Measurements from ENCODE around the gene TNFAIP8. TPM values are rescaled to one million over a fixed set of nuclear protein-coding genes. Genes with fewer than 3 reads are reported as not detected.

The TNFAIP8 gene
- total and polyA plus RNA-seq, 10 of the 15 experiments (the other 5 are each of a cell fraction or from before 2014, with no cell fraction given) = 124 to 324 (median 177) TPM

DNA sequence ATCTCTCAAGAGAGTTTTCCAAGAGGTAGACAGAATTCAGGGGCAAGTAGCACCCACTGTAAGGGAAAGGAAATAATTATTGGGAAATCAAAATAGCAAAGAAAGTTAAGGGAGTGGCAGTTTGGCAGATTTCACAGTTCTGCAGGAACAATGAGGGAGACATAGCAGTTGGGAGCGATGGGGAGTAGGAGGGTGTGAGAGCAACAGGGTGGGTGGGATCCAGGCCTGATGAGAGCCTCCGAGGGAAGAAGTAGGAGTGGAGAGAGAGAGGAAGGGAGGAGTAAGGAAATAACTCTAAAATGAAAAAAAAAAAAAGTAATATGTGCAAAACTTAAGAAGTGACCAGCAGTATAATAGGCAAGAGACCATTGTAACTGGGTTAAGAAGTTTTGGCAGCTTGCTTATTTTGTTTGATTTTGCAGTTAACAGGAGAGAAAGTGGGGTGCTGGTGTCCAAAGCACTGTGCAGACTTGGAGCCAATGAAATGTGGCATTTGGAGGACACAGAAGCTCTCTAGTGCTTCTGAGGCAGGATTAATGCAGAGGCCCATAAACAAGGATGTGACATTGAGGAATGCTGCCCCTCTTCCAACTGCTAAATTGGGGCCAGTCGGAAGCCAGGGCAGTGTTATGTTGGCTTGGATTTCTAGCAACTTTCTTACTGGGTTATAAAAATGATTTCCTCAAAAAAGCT lies 10.2 kb downstream of the TNFAIP8 start:
- H3K4me2 ChIP-seq (ENCODE audit: control insufficient read depth, insufficient read depth) = peak overlapping the region; percentile 75
- RAD21 ChIA-PET (ENCODE audit: unreplicated experiment) = interaction anchor here (0.7 to 17.9 kb wide), 15 partner anchors 8 to 96 kb away, joined by 3 to 501 read pairs (median 5); partner anchors contain the start of gene TNFAIP8
- peak overlapping the region; percentile 95 for H3K27ac ChIP-seq (ENCODE audit: control insufficient read depth, insufficient read depth)
- DNase-seq (ENCODE audit: low read depth, low spot score) (no peak), ATAC-seq (no peak), FAIRE-seq (no peak)
- H3K4me3 ChIP-seq = peak overlapping the region; percentile 53
- POLR2A ChIA-PET = interaction anchor here (0.9 to 20.5 kb wide), 12 partner anchors 8 to 290 kb away, joined by 3 to 657 read pairs (median 4); partner anchors contain the start of gene TNFAIP8
- H3K36me3 ChIP-seq (ENCODE audit: control insufficient read depth in 2 of 2, insufficient read depth in 2 of 2, low read length in 1 of 2) = peaks cover 7 to 11% of the 10 kb centered on the region in 2 experiments; a peak in 3 of 4 replicates
- CTCF ChIA-PET = interaction anchor here (0.5 to 12.8 kb wide), 8 partner anchors 9 to 381 kb away, joined by 3 to 187 read pairs (median 12); partner anchors contain the start of genes DTWD2 and TNFAIP8
- H3K79me2 ChIP-seq (ENCODE audit: control insufficient read depth, insufficient read depth, low read length) = peaks cover 98% of the 10 kb centered on the region
- H3K27me3 ChIP-seq (replicated peaks in 1 of 2; ENCODE audit: control insufficient read depth in 2 of 2, insufficient read depth in 2 of 2, low read length in 1 of 2) = no peaks in the 10 kb centered on the region
- intact Hi-C loops (cut with micrococcal nuclease; ENCODE audit: unreplicated experiment) = loop anchor here (2.0 kb wide), 1 partner anchor 31 kb away; no protein-coding TSS in a partner anchor
- WGBS (ENCODE audit: insufficient coverage, insufficient replicate concordance, low lambda C conversion rate, missing lambda C conversion rate) = 13% methylated on average over 3 of the region's 3 CpGs
- peaks cover 51% of the 10 kb centered on the region for H3K4me1 ChIP-seq (ENCODE audit: control insufficient read depth, insufficient read depth, low read length)
- SMC1A ChIA-PET (ENCODE audit: uncharacterized antibody, unreplicated experiment) = interaction anchor here (0.5 to 26.3 kb wide), 16 partner anchors 14 to 146 kb away, joined by 3 to 1117 read pairs (median 6); partner anchors contain the start of gene TNFAIP8
- 0 out of 2 replicates have a peak overlapping the region, but pooled peaks have one; percentile 21 for H3K9ac ChIP-seq (ENCODE audit: control insufficient read depth, insufficient read depth, low read length)
- TSS peak; percentile 14 for BruUV-seq (replicated peaks)
- no peak overlapping the region for H2AFZ ChIP-seq (ENCODE audit: control insufficient read depth, low read depth, low read length)
- H4K20me1 ChIP-seq (ENCODE audit: control insufficient read depth, insufficient read depth) = peaks cover 7% of the 10 kb centered on the region
- no peaks in the 10 kb centered on the region for H3K9me3 ChIP-seq (replicated peaks; ENCODE audit: control insufficient read depth, insufficient read depth, low read length)
- in situ Hi-C loops (cut with MboI) = no loop called here
- TF ChIP-seq, protein P1, sequence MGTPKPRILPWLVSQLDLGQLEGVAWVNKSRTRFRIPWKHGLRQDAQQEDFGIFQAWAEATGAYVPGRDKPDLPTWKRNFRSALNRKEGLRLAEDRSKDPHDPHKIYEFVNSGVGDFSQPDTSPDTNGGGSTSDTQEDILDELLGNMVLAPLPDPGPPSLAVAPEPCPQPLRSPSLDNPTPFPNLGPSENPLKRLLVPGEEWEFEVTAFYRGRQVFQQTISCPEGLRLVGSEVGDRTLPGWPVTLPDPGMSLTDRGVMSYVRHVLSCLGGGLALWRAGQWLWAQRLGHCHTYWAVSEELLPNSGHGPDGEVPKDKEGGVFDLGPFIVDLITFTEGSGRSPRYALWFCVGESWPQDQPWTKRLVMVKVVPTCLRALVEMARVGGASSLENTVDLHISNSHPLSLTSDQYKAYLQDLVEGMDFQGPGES (IDR thresholded peaks at IDR 0.05) = no peak
- TF ChIP-seq TARDBP (IDR thresholded peaks at IDR 0.05; ENCODE audit: borderline replicate concordance) = no peak
- TF ChIP-seq, protein P2, sequence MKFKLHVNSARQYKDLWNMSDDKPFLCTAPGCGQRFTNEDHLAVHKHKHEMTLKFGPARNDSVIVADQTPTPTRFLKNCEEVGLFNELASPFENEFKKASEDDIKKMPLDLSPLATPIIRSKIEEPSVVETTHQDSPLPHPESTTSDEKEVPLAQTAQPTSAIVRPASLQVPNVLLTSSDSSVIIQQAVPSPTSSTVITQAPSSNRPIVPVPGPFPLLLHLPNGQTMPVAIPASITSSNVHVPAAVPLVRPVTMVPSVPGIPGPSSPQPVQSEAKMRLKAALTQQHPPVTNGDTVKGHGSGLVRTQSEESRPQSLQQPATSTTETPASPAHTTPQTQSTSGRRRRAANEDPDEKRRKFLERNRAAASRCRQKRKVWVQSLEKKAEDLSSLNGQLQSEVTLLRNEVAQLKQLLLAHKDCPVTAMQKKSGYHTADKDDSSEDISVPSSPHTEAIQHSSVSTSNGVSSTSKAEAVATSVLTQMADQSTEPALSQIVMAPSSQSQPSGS (IDR thresholded peaks at IDR 0.05; ENCODE audit: low read length) = 0 out of 2 replicates have a peak, but pooled peaks have one; percentile 8
- TF ChIP-seq SMC3 (IDR thresholded peaks at IDR 0.05; ENCODE audit: borderline replicate concordance, low read length) = no peak

All from GM12878 (cell line).